H1 (cell line): ENCODE results near the gene GPANK1.

Experiments used
- CREB1 ChIP-seq: IDR thresholded peaks from 2 replicates; pipeline ENCODE4 v1.6.1; 2012; ENCODE audit warnings: inconsistent platforms
- EZH2 ChIP-seq: fragments of 200-600 bp; sonication (generic); IDR thresholded peaks from 2 replicates; pipeline ENCODE4 v1.7.1; 2012; ENCODE audit warnings: low read depth, mild to moderate bottlenecking, moderate library complexity, low read length, inconsistent platforms; ENCODE audit not compliant: severe bottlenecking
- GABPA ChIP-seq: IDR thresholded peaks from 2 replicates; pipeline ENCODE4 v1.6.1; 2011; ENCODE audit warnings: mild to moderate bottlenecking, low read length, moderate library complexity, borderline replicate concordance; ENCODE audit not compliant: insufficient read depth
- KDM1A ChIP-seq: fragments of 200-600, 300-600 bp; sonication (generic); IDR thresholded peaks from 2 replicates; pipeline ENCODE4 v1.7.1; 2016; ENCODE audit warnings: mild to moderate bottlenecking, low read length, borderline replicate concordance
- POLR2A ChIP-seq, 2 experiments: IDR thresholded peaks; 1 replicate in 1 of 2; 2 replicates in 1 of 2; pipeline ENCODE4 v1.6.1; 2011; ENCODE audit warnings: low read depth in 2 of 2, low read length in 2 of 2, mild to moderate bottlenecking in 2 of 2; ENCODE audit errors: control extremely low read depth in 1 of 2
- TAF1 ChIP-seq: IDR thresholded peaks from 2 replicates; pipeline ENCODE4 v1.6.1; 2011; ENCODE audit warnings: mild to moderate bottlenecking, low read depth, low read length
- TF ChIP-seq, protein P1 (sequence below): IDR thresholded peaks from 2 replicates; pipeline ENCODE4 v1.6.1; 2011; ENCODE audit warnings: low read depth, mild to moderate bottlenecking, low read length; ENCODE audit not compliant: insufficient read depth
- TF ChIP-seq, protein P2 (sequence below), 3 experiments: IDR thresholded peaks; 1 replicate in 2 of 3; 2 replicates in 1 of 3; pipeline versions ENCODE4 v1.5.1 to v1.6.1; 2011; ENCODE audit warnings: low read length in 3 of 3, mild to moderate bottlenecking in 3 of 3, inconsistent platforms in 2 of 3, low read depth in 1 of 3, moderate library complexity in 1 of 3; ENCODE audit not compliant: insufficient read depth in 1 of 3; ENCODE audit errors: control extremely low read depth in 1 of 3
- TF ChIP-seq, protein P3 (sequence below): IDR thresholded peaks from 2 replicates; pipeline ENCODE4 v1.6.1; 2011; ENCODE audit warnings: low read length, improper control_type of control experiment
- TF ChIP-seq, protein P4 (sequence below): IDR thresholded peaks from 2 replicates; pipeline ENCODE4 v1.6.1; 2012; ENCODE audit warnings: low read length, inconsistent platforms

DNA sequence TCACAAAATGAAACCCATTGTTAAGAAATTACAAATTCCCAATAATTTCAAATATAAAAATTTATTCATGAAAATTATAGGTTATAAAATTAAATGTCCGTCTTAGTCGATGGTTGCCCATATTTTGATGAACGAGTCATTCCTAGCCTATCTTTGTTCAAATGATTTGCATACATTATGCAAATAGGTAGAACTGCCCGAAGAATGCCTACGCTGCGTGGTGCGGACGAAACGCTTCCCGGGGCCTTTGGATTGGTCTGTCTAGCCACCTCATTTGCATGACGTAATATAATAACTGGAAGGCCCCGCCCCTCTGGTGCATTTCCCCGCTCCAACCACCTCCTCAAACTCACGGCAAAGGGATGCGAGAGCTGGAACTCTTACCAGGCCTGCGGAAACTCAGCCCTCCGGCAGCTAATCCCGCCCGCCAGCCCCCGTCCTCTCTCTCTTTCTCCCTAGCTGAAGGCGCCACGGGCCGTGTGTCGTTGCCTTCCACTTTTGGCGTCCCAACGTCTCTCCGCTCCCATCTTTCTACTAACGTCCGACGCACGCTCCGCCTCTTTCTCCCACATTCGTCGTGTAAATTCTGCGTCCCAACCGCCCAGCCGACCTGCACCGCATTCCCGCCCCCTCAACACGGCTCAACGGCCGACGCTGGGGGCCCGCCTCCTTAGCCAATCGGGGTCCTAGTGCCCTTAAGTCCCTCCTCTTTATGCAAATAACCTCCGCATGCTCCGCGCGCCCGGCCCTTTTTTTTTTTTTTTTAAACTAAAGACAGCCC lies 44.8 kb downstream of the GPANK1 start:
- TF ChIP-seq, protein P1, sequence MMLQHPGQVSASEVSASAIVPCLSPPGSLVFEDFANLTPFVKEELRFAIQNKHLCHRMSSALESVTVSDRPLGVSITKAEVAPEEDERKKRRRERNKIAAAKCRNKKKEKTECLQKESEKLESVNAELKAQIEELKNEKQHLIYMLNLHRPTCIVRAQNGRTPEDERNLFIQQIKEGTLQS: no peak
- TF ChIP-seq CREB1: peak; percentile 94
- TF ChIP-seq POLR2A (IDR thresholded peaks at IDR 0.05; ENCODE audit: control extremely low read depth in 1 of 2, low read depth in 2 of 2, low read length in 2 of 2): peak; percentile 84 to 94
- TF ChIP-seq TAF1: peak; percentile 87
- TF ChIP-seq, protein P2, sequence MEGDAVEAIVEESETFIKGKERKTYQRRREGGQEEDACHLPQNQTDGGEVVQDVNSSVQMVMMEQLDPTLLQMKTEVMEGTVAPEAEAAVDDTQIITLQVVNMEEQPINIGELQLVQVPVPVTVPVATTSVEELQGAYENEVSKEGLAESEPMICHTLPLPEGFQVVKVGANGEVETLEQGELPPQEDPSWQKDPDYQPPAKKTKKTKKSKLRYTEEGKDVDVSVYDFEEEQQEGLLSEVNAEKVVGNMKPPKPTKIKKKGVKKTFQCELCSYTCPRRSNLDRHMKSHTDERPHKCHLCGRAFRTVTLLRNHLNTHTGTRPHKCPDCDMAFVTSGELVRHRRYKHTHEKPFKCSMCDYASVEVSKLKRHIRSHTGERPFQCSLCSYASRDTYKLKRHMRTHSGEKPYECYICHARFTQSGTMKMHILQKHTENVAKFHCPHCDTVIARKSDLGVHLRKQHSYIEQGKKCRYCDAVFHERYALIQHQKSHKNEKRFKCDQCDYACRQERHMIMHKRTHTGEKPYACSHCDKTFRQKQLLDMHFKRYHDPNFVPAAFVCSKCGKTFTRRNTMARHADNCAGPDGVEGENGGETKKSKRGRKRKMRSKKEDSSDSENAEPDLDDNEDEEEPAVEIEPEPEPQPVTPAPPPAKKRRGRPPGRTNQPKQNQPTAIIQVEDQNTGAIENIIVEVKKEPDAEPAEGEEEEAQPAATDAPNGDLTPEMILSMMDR (IDR thresholded peaks at IDR 0.05; ENCODE audit: control extremely low read depth in 1 of 3, insufficient read depth in 1 of 3, low read depth in 1 of 3, low read length in 3 of 3): no peak
- no peak for TF ChIP-seq EZH2
- TF ChIP-seq, protein P3, sequence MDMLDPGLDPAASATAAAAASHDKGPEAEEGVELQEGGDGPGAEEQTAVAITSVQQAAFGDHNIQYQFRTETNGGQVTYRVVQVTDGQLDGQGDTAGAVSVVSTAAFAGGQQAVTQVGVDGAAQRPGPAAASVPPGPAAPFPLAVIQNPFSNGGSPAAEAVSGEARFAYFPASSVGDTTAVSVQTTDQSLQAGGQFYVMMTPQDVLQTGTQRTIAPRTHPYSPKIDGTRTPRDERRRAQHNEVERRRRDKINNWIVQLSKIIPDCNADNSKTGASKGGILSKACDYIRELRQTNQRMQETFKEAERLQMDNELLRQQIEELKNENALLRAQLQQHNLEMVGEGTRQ: no peak
- TF ChIP-seq GABPA: no peak
- no peak for TF ChIP-seq KDM1A
- TF ChIP-seq, protein P4, sequence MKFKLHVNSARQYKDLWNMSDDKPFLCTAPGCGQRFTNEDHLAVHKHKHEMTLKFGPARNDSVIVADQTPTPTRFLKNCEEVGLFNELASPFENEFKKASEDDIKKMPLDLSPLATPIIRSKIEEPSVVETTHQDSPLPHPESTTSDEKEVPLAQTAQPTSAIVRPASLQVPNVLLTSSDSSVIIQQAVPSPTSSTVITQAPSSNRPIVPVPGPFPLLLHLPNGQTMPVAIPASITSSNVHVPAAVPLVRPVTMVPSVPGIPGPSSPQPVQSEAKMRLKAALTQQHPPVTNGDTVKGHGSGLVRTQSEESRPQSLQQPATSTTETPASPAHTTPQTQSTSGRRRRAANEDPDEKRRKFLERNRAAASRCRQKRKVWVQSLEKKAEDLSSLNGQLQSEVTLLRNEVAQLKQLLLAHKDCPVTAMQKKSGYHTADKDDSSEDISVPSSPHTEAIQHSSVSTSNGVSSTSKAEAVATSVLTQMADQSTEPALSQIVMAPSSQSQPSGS: peak; percentile 93; the same call in 1 of the 2 replicates
